ENCODE results near the gene MRGPRD.

The MRGPRD gene

GRCh38 chr11:69018924-69019323, 38.1 kb upstream of the MRGPRD start:
- Histone ChIP-seq H3K79me1 (ENCODE audit: low read length) (no peaks in the 10 kb centered on the region), H3K27me3 (ENCODE audit: insufficient read depth, low read length, poor library complexity) (no peaks in the 10 kb centered on the region), H2BK120ac (ENCODE audit: low read depth, low read length) (no peak overlapping the region), H3K9ac (ENCODE audit: low read length) (no peak overlapping the region), H3K36me3 (ENCODE audit: control insufficient read depth, insufficient read depth, low read length) (no peaks in the 10 kb centered on the region), H3K79me2 (ENCODE audit: control insufficient read depth, insufficient read depth, low read length) (no peaks in the 10 kb centered on the region), H3K56ac (ENCODE audit: low read length) (no peak overlapping the region), H2BK5ac (ENCODE audit: low read length) (no peak overlapping the region), H3K18ac (ENCODE audit: low read length) (no peak overlapping the region), H3K23ac (ENCODE audit: low read length) (no peak overlapping the region), H4K8ac (ENCODE audit: low read depth, low read length) (no peak overlapping the region), H2BK15ac (replicated peaks; ENCODE audit: low read depth) (no peak overlapping the region), H4K5ac (ENCODE audit: low read length) (no peak overlapping the region), H3K4me2 (ENCODE audit: low read length) (no peak overlapping the region), H2AK5ac (ENCODE audit: low read length) (no peak overlapping the region), H3K27ac (ENCODE audit: low read depth, low read length) (no peak overlapping the region), H3K4ac (ENCODE audit: low read depth, low read length) (no peak overlapping the region), H3K4me1 (ENCODE audit: control insufficient read depth, low read depth, low read length) (peaks cover 2% of the 10 kb centered on the region), H3K4me3 (ENCODE audit: low read length) (no peak overlapping the region)
- no peak for DNase-seq
- no CpG with 5 or more reads among the region's 13 CpGs for WGBS (ENCODE audit: extremely low coverage, insufficient coverage, low lambda C conversion rate)

- no peak overlapping the region for H3K4me3 ChIP-seq (ENCODE audit: low read length)
- H3K9ac ChIP-seq (ENCODE audit: low read length): no peak overlapping the region
- H3K4ac ChIP-seq (ENCODE audit: low read depth, low read length): no peak overlapping the region
- no peaks in the 10 kb centered on the region for H3K79me2 ChIP-seq (ENCODE audit: control insufficient read depth, insufficient read depth, low read length)
- H4K5ac ChIP-seq (ENCODE audit: low read length): no peak overlapping the region
- H2BK120ac ChIP-seq (ENCODE audit: low read depth, low read length): no peak overlapping the region
- H3K23ac ChIP-seq (ENCODE audit: low read length): no peak overlapping the region
- no peaks in the 10 kb centered on the region for H3K79me1 ChIP-seq (ENCODE audit: low read length)
- H2BK15ac ChIP-seq (replicated peaks; ENCODE audit: low read depth): no peak overlapping the region
- WGBS (ENCODE audit: extremely low coverage, insufficient coverage, low lambda C conversion rate): no CpG with 5 or more reads among the region's 10 CpGs
- H3K27ac ChIP-seq (ENCODE audit: low read depth, low read length): no peak overlapping the region
- no peak overlapping the region for H2BK5ac ChIP-seq (ENCODE audit: low read length)
- no peak overlapping the region for H3K18ac ChIP-seq (ENCODE audit: low read length)
- H2AK5ac ChIP-seq (ENCODE audit: low read length): no peak overlapping the region
- no peaks in the 10 kb centered on the region for H3K27me3 ChIP-seq (ENCODE audit: insufficient read depth, low read length, poor library complexity)
- H3K56ac ChIP-seq (ENCODE audit: low read length): no peak overlapping the region
- peaks cover 2% of the 10 kb centered on the region for H3K4me1 ChIP-seq (ENCODE audit: control insufficient read depth, low read depth, low read length)
- no peak overlapping the region for H4K8ac ChIP-seq (ENCODE audit: low read depth, low read length)
- no peak overlapping the region for H3K4me2 ChIP-seq (ENCODE audit: low read length)
- DNase-seq: no peak
- H3K36me3 ChIP-seq (ENCODE audit: control insufficient read depth, insufficient read depth, low read length): no peaks in the 10 kb centered on the region
Measured at GRCh38 chr11:69017951-69018350, 37.2 kb upstream of the MRGPRD start.

- no peak for DNase-seq
- no peak overlapping the region for H4K8ac ChIP-seq (ENCODE audit: low read depth, low read length)
- H3K4me2 ChIP-seq (ENCODE audit: low read length): no peak overlapping the region
- no peak overlapping the region for H2BK120ac ChIP-seq (ENCODE audit: low read depth, low read length)
- no peak overlapping the region for H3K27ac ChIP-seq (ENCODE audit: low read depth, low read length)
- H3K23ac ChIP-seq (ENCODE audit: low read length): no peak overlapping the region
- H3K4me3 ChIP-seq (ENCODE audit: low read length): no peak overlapping the region
- H3K9ac ChIP-seq (ENCODE audit: low read length): no peak overlapping the region
- no peak overlapping the region for H4K5ac ChIP-seq (ENCODE audit: low read length)
- no peaks in the 10 kb centered on the region for H3K79me1 ChIP-seq (ENCODE audit: low read length)
- no peak overlapping the region for H2BK15ac ChIP-seq (replicated peaks; ENCODE audit: low read depth)
- no peak overlapping the region for H3K4ac ChIP-seq (ENCODE audit: low read depth, low read length)
- H3K36me3 ChIP-seq (ENCODE audit: control insufficient read depth, insufficient read depth, low read length): no peaks in the 10 kb centered on the region
- WGBS (ENCODE audit: extremely low coverage, insufficient coverage, low lambda C conversion rate): no CpG with 5 or more reads among the region's 9 CpGs
- H2AK5ac ChIP-seq (ENCODE audit: low read length): no peak overlapping the region
- H3K18ac ChIP-seq (ENCODE audit: low read length): no peak overlapping the region
- H3K56ac ChIP-seq (ENCODE audit: low read length): no peak overlapping the region
- H3K4me1 ChIP-seq (ENCODE audit: control insufficient read depth, low read depth, low read length): peaks cover 7% of the 10 kb centered on the region
- H2BK5ac ChIP-seq (ENCODE audit: low read length): no peak overlapping the region
- H3K27me3 ChIP-seq (ENCODE audit: insufficient read depth, low read length, poor library complexity): no peaks in the 10 kb centered on the region
- H3K79me2 ChIP-seq (ENCODE audit: control insufficient read depth, insufficient read depth, low read length): no peaks in the 10 kb centered on the region
Measured at GRCh38 chr11:69014898-69015549, 34.2 kb upstream of the MRGPRD start.

- peak overlapping the region; percentile 13 for H3K27ac ChIP-seq (ENCODE audit: low read depth, low read length)
- H3K79me1 ChIP-seq (ENCODE audit: low read length): no peaks in the 10 kb centered on the region
- no peak for DNase-seq
- no peak overlapping the region for H4K8ac ChIP-seq (ENCODE audit: low read depth, low read length)
- no peak overlapping the region for H2BK120ac ChIP-seq (ENCODE audit: low read depth, low read length)
- peak overlapping the region; percentile 5 for H3K4ac ChIP-seq (ENCODE audit: low read depth, low read length)
- no CpG with 5 or more reads among the region's 28 CpGs for WGBS (ENCODE audit: extremely low coverage, insufficient coverage, low lambda C conversion rate)
- no peak overlapping the region for H2BK15ac ChIP-seq (replicated peaks; ENCODE audit: low read depth)
- H3K79me2 ChIP-seq (ENCODE audit: control insufficient read depth, insufficient read depth, low read length): no peaks in the 10 kb centered on the region
- no peaks in the 10 kb centered on the region for H3K27me3 ChIP-seq (ENCODE audit: insufficient read depth, low read length, poor library complexity)
- H3K4me2 ChIP-seq (ENCODE audit: low read length): no peak overlapping the region
- H3K56ac ChIP-seq (ENCODE audit: low read length): peak overlapping the region; percentile 69
- no peak overlapping the region for H3K4me3 ChIP-seq (ENCODE audit: low read length)
- H3K4me1 ChIP-seq (ENCODE audit: control insufficient read depth, low read depth, low read length): peaks cover 7% of the 10 kb centered on the region
- no peaks in the 10 kb centered on the region for H3K36me3 ChIP-seq (ENCODE audit: control insufficient read depth, insufficient read depth, low read length)
- no peak overlapping the region for H2AK5ac ChIP-seq (ENCODE audit: low read length)
- H3K23ac ChIP-seq (ENCODE audit: low read length): no peak overlapping the region
- peak overlapping the region; percentile 8 for H3K9ac ChIP-seq (ENCODE audit: low read length)
- no peak overlapping the region for H4K5ac ChIP-seq (ENCODE audit: low read length)
- no peak overlapping the region for H2BK5ac ChIP-seq (ENCODE audit: low read length)
- no peak overlapping the region for H3K18ac ChIP-seq (ENCODE audit: low read length)
Measured at GRCh38 chr11:69014084-69014851, 33.5 kb upstream of the MRGPRD start.

GRCh38 chr11:69013009-69013951, 32.5 kb upstream of the MRGPRD start, which contains the start of gene MRGPRF:
TSS of gene MRGPRF (minus strand) at chr11:69013246. CDS start at chr11:69009901, 3,345 bp downstream.
- WGBS (ENCODE audit: extremely low coverage, insufficient coverage, low lambda C conversion rate): no CpG with 5 or more reads among the region's 43 CpGs
- no peaks in the 10 kb centered on the region for H3K79me2 ChIP-seq (ENCODE audit: control insufficient read depth, insufficient read depth, low read length)

More at GRCh38 chr11:69013009-69013951, 32.5 kb upstream of the MRGPRD start, which contains the start of gene MRGPRF:
- H3K36me3 ChIP-seq (ENCODE audit: control insufficient read depth, insufficient read depth, low read length): no peaks in the 10 kb centered on the region
- peak within 1 kb of the TSS; percentile 54 for H3K18ac ChIP-seq (ENCODE audit: low read length)
- peak within 1 kb of the TSS; percentile 23 for H3K4me2 ChIP-seq (ENCODE audit: low read length)
- no peaks in the 10 kb centered on the region for H3K27me3 ChIP-seq (ENCODE audit: insufficient read depth, low read length, poor library complexity)
- peak within 1 kb of the TSS; percentile 5 for H3K4ac ChIP-seq (ENCODE audit: low read depth, low read length)
- H3K4me1 ChIP-seq (ENCODE audit: control insufficient read depth, low read depth, low read length): peaks cover 7% of the 10 kb centered on the region
- DNase-seq: peak; percentile 88
- no peak within 1 kb of the TSS for H3K4me3 ChIP-seq (ENCODE audit: low read length)
- H2AK5ac ChIP-seq (ENCODE audit: low read length): no peak within 1 kb of the TSS
- H3K56ac ChIP-seq (ENCODE audit: low read length): peak within 1 kb of the TSS; percentile 77
- peak within 1 kb of the TSS; percentile 25 for H3K27ac ChIP-seq (ENCODE audit: low read depth, low read length)
- H2BK15ac ChIP-seq (replicated peaks; ENCODE audit: low read depth): no peak within 1 kb of the TSS
- peak within 1 kb of the TSS; percentile 53 for H3K9ac ChIP-seq (ENCODE audit: low read length)
- no peak within 1 kb of the TSS for H4K5ac ChIP-seq (ENCODE audit: low read length)
- no peak within 1 kb of the TSS for H2BK5ac ChIP-seq (ENCODE audit: low read length)
- peak within 1 kb of the TSS; percentile 76 for H3K23ac ChIP-seq (ENCODE audit: low read length)
- H4K8ac ChIP-seq (ENCODE audit: low read depth, low read length): no peak within 1 kb of the TSS
- peak within 1 kb of the TSS; percentile 30 for H2BK120ac ChIP-seq (ENCODE audit: low read depth, low read length)
- no peaks in the 10 kb centered on the region for H3K79me1 ChIP-seq (ENCODE audit: low read length)

Measured in mesendoderm (in vitro differentiated cells).